COLO668 (cell line): ENCODE data around the gene CD24.
"Not testable (repeated sequence)": the region's sequence is repeated elsewhere in the genome, so short reads cannot be mapped to it uniquely, and the experiment has no call there.

Source experiments
- DNase-seq: peaks from one replicate; lab custom pipeline; 2025; ENCODE audit not compliant: unreplicated experiment; lab: John Stamatoyannopoulos, UW

Gene CD24

DNA sequence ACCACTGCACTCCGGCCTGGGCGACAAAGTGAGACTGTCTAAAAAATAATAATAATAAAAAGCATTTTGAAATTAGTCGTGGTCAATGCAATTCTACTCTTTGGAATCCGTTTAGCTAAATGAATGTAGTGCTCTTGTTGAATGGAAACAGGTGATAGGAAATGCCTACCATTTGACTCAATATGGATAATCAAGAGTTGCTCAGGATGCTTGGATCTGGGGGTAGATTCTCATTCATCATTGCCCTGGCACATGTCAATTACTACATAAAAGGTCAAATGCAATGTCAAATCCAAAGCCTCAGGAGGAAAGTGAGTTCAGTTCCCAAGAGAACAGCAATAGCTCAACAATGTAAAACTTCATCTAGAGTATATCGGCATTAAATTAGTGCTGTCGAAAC lies 3.8 kb downstream of the CD24 start:
- DNase-seq = not testable (repeated sequence)

- DNase-seq = no peak
Measured at GRCh38 chr6:106967936-106968555, 6.5 kb downstream of the CD24 start.

DNA sequence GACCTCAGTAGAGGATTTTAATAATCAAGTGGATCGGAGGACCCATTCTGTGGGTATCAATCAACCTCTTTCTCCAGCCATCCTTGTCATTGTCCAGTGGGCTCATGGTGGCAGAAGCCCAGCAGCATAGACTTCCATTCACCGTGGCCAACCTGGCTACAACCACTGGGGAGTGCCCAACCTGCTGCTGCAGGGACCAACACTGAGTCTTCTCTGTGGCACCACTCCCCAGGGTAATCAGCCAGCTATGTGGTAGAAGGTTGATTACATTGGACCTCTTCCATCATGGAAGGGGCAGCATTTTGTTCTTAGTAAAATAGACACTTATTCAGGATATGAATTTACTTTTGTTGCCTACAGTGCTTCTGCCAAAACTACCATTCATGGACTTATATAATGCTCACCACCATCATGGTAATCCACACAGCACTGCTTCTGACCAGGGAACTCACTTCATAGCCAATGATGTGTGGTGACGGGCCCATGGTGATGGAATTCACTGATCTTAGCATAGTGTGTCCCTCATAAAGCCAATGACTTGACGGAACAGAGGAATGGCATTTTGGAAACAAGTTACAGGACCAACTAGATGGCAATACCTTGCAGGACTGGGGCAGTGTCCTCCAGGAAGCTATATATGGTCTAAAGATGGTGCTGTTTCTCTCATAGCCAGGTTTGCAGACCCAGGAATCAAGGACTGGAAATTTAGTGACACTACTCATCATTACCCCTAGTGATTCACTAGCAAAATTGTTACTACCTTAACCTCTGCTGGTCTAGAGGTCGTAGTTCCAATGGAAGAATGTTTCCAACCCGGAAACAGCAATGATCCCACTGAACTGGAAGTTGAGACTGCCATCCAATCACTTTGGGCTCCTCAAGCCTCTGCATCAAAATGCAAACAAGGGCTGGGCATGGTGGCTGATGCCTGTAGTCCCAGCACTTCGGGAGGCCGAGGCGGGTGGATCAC lies 7.6 kb downstream of the CD24 start:
- DNase-seq = no peak

GRCh38 chr6:106966229-106966628 lies 8.3 kb downstream of the CD24 start:
- DNase-seq = no peak

- DNase-seq = no peak
Measured at GRCh38 chr6:106964954-106965353, 9.6 kb downstream of the CD24 start.

- no peak for DNase-seq
Measured at GRCh38 chr6:106964099-106964498, 10.4 kb downstream of the CD24 start.

DNA sequence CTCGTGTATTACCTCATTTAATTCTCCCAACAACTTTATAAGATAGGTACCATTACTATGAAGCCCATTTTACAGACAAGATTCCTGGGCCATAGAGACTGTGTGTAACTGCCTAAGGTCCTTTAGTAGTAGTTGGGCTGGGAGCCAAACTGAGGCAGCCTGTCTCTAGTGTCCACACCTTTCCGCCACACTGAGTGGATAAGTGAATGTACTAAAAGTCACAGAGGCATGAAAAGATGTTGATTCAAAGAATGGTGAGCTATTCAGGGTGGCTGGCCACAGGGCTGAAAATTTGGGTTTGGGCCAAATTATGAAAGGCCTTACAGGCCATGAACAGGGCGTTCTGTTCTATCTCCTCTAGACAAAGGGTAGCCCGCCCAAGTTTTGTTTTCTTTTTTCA lies 11.0 kb downstream of the CD24 start:
- peak; percentile 32 for DNase-seq

DNA sequence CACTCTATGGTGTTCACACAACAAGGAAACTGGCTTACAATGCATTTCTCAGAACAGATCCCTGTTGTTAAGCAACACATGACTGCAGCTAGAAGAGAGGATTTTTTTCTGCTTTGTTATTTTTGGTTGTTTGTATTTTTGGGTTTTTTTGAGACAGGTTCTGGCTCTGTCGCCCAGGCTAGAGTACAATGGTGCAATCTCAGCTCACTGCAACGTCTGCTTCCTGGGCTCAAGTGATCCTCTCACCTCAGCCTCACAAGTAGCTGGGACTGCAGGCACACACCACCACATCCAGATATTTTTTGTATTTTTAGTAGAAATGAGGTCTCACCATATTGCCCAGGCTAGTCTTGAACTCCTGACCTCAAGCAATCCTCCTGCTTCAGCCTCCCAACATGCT lies 12.7 kb downstream of the CD24 start:
- no peak for DNase-seq

DNA sequence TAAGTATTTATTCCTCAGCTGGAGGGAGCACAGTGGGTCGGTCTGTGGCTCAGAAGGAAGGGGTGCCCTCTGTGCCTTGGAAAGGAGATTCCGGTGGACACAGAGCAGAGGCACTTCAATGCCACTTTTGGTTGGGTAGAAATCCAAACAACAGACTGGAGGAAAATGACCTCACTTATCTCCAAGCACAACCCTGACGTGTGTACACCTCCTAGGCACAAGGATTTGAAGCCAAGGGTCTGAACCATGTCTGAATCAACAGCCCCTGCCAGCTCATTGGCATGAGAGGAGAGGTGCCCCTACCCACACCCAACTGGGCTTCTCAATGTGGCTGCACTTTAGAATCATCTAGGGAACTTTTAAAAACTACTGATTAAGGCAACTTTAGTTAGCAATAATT lies 13.4 kb downstream of the CD24 start:
- DNase-seq = no peak

- DNase-seq = no peak
Measured at GRCh38 chr6:106959985-106960384, 14.5 kb downstream of the CD24 start.

- DNase-seq = peak; percentile 5
Measured at GRCh38 chr6:106939848-106940247, 34.7 kb downstream of the CD24 start.

GRCh38 chr6:106939208-106939607 lies 35.3 kb downstream of the CD24 start:
- peak; percentile 25 for DNase-seq

DNA sequence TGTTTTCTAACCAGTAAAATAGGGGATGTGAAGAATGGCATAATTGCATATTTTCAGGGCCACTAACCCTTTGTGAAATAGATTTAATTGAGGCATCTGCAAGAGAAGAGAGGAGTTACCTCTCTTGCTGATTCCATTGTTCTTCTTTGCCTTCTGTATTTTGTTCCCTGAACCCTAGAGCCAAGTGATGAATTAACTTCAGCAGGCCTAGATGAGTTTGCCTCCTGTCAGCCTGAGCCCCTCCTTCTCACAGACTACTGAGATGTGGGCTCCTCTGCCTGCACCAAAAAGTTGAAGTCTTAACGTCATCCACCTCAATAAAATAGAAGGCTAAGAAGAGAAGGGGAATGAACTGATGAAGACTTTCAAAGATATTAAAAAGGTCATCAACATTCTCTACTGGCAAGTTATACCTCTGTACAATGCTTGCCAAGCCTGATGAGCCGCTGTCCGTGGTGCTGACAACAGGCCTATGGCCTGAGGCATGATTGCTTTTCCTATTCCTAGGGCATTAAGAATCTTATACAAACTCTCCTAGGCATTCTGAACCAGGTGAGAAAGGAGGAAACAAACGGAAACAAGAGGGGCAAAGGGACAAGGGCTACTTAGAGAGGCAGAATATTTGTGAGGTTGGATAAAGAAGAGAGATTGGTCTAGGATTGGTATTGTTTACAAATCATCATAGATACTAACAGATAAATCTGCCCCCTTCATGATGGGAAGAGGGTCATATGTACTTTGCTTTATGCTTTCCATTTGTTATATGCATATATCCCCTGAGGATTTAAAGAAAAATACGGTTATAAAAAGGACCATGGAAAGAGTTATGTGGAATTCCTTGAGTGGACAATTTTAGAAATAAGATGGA lies 46.8 kb downstream of the CD24 start:
- DNase-seq = no peak

DNA sequence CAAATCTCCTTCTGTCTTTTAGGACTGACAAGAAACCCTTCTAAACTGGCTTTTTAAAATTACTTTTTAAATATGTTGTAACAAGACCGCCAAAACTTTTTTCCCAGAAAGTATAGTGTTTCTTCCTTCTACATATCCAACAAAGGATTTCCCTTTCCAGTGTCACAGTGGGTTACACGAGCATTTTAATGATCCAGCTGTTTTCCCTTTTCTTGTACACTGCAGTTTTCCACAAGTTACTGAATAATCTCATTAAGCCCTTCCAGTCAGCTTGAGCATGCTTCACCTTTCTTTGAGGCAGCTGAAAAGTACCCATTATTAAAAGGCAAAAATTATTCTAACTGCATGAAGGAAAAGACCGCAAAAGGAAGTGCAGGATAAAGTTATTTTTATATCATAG lies 48.6 kb downstream of the CD24 start:
- DNase-seq = no peak

DNA sequence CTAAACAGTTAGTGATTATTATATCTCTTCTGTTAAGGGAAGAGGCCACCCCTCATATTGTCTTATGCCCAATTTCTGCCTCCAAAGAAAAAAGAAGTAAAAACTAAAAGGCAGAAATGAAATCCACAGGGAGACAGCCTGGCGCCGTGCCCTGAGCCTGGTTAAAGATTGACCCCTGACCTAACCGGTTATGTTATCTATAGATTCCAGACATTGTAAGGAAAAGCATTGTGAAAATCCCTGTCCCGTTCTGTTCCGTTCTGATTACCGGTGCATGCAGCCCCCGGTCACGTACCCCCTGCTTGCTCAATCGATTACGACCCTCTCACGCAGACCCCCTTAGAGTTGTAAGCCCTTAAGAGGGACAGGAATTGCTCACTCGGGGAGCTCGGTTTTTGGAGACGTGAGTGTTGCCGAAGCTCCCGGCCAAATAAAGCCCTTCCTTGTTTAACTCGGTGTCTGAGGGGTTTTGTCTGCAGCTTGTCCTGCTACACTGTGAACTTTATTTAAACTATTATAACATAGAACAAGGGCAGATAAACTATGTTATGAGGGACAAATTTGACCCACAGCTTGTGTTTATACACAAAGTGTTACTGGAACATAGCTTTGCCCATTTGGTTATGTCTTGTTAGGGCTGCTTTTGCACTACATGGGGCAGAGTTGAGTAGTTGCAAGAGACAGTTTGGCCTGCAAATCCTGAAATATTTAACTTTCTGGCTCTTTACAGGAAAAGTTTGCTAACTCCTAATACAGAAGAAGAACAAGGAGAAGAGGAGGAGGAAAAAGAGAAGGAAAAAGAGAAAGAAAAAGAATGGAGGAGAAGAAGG lies 49.6 kb downstream of the CD24 start:
- peak; percentile 20 for DNase-seq

DNA sequence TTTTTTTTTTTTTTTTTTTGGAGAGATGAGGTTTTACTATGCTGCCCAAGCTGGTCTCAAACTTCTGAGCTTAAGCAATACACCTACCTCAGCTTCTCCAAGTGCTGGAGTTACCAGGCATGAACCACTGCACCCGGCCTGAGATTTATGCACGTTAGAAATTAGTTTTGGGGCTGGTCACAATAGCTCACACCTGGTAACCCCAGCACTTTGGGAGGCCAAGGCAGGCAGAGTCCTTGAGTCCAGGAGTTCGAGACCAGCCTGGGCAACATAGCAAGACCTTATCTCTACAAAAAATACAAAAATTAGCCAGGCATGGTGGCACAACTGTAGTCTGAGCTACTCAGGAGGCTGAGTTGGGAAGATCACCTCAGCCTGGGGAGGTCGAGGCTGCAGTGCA lies 51.9 kb downstream of the CD24 start:
- no peak for DNase-seq
